HG03159 (cell line): ENCODE data around the gene SLCO2B1.

Source experiments
- ATAC-seq: cut with Tn5 transposase; IDR thresholded peaks from one replicate; pipeline ENCODE4 v1.9.1; 2021; ENCODE audit warnings: mild to moderate bottlenecking, moderate library complexity; ENCODE audit not compliant: unreplicated experiment

The SLCO2B1 gene

GRCh38 chr11:75190652-75191329 lies 39.9 kb downstream of the SLCO2B1 start:
- no peak for ATAC-seq

GRCh38 chr11:75191330-75191717 lies 40.4 kb downstream of the SLCO2B1 start:
- ATAC-seq = no peak

- no peak for ATAC-seq
These were observed 42.4 kb downstream of the SLCO2B1 start for GRCh38 chr11:75193271-75193670.

- ATAC-seq = no peak
These were observed 42.8 kb downstream of the SLCO2B1 start for GRCh38 chr11:75193711-75194110.

- ATAC-seq = no peak
These were observed 43.2 kb downstream of the SLCO2B1 start for GRCh38 chr11:75194147-75194546.

- no peak for ATAC-seq
These were observed 44.5 kb downstream of the SLCO2B1 start for GRCh38 chr11:75195167-75195962.

- no peak for ATAC-seq
These were observed 45.5 kb downstream of the SLCO2B1 start for GRCh38 chr11:75196426-75196825.

- ATAC-seq = no peak
These were observed 46.8 kb downstream of the SLCO2B1 start for GRCh38 chr11:75197512-75198277.

- ATAC-seq = no peak
These were observed 47.5 kb downstream of the SLCO2B1 start for GRCh38 chr11:75198278-75198973.

GRCh38 chr11:75199412-75199955 lies 48.6 kb downstream of the SLCO2B1 start:
- ATAC-seq = no peak

GRCh38 chr11:75200051-75200450 lies 49.1 kb downstream of the SLCO2B1 start:
- no peak for ATAC-seq

- ATAC-seq = no peak
These were observed 49.6 kb downstream of the SLCO2B1 start for GRCh38 chr11:75200531-75200930.

- no peak for ATAC-seq
These were observed 50.9 kb downstream of the SLCO2B1 start for GRCh38 chr11:75201771-75202170.

- ATAC-seq = no peak
These were observed 51.3 kb downstream of the SLCO2B1 start for GRCh38 chr11:75202195-75202594.

GRCh38 chr11:75203138-75203537 lies 52.2 kb downstream of the SLCO2B1 start:
- ATAC-seq = no peak

GRCh38 chr11:75203641-75204011 lies 52.7 kb downstream of the SLCO2B1 start:
- ATAC-seq = no peak

- no peak for ATAC-seq
These were observed 53.2 kb downstream of the SLCO2B1 start for GRCh38 chr11:75204012-75204674.

- ATAC-seq = no peak
These were observed 54.0 kb downstream of the SLCO2B1 start for GRCh38 chr11:75204685-75205563.

GRCh38 chr11:75205564-75206020 lies 54.7 kb downstream of the SLCO2B1 start:
- no peak for ATAC-seq
